Measurements from ENCODE around the gene ARHGEF37. TPM values are rescaled to one million over a fixed set of nuclear protein-coding genes. Genes with fewer than 3 reads are reported as not detected.

Gene ARHGEF37
- total and polyA plus RNA-seq, 4 donors, result 2.2 to 9.1 (median 3.7) TPM

DNA sequence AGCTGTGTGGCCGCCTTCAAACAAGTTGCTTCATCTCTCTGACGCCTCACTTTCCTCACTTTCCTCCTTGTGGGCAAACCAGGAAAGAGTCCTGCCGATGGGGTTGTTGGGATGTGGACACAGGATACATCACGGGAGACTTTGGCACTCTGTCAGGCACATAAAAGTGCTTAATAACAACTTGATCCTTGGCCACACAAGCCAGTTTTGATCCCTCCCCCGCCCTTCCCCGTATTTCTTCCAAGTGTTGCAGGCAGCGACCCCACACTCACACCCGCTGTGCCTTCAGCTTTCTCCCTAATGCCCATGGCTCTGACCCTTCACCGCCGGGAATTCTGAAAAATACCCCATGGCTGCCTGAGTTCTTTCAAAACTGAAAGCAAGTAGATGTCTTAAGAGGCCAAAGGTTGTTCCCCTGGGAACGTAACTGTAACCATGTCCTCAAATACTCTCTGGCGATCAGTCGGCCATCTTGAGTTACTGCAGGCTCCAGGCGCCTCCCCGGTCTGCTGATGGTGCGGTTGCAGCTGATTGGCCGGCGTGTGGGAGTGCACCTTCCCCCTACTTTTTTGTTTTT is 59.8 kb downstream of the ARHGEF37 start:
- H3K4me1 ChIP-seq (ENCODE audit: control insufficient read depth in 5 of 5, insufficient read depth in 5 of 5, low read length in 5 of 5), result peaks cover 0 to 13% (median 0%) of the 10 kb centered on the region in 5 donors
- H3K9ac ChIP-seq (ENCODE audit: insufficient read depth in 1 of 2, low read length in 2 of 2), result no peak overlapping the region
- no peak overlapping the region for H3K4me3 ChIP-seq
- 56 to 72% methylated on average over 18 of the region's 18 CpGs for WGBS, 2 donors
- no peaks in the 10 kb centered on the region for H3K36me3 ChIP-seq (ENCODE audit: control insufficient read depth in 4 of 4, insufficient read depth in 4 of 4, low read length in 4 of 4)
- peak overlapping the region in 1 of 2 donors; percentile 17 for H3K27ac ChIP-seq (ENCODE audit: low read depth in 1 of 2, low read length in 1 of 2)
- DNase-seq, result peak; percentile 53 to 86 (median 79)
- H3K9me3 ChIP-seq (ENCODE audit: control insufficient read depth in 4 of 4, insufficient read depth in 3 of 4, low read length in 3 of 4), result no peaks in the 10 kb centered on the region
- TF ChIP-seq, protein P1, sequence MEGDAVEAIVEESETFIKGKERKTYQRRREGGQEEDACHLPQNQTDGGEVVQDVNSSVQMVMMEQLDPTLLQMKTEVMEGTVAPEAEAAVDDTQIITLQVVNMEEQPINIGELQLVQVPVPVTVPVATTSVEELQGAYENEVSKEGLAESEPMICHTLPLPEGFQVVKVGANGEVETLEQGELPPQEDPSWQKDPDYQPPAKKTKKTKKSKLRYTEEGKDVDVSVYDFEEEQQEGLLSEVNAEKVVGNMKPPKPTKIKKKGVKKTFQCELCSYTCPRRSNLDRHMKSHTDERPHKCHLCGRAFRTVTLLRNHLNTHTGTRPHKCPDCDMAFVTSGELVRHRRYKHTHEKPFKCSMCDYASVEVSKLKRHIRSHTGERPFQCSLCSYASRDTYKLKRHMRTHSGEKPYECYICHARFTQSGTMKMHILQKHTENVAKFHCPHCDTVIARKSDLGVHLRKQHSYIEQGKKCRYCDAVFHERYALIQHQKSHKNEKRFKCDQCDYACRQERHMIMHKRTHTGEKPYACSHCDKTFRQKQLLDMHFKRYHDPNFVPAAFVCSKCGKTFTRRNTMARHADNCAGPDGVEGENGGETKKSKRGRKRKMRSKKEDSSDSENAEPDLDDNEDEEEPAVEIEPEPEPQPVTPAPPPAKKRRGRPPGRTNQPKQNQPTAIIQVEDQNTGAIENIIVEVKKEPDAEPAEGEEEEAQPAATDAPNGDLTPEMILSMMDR (IDR thresholded peaks at IDR 0.05; ENCODE audit: control extremely low read depth, extremely low read depth), result no peak
- ATAC-seq (ENCODE audit: insufficient read depth, low FRiP score), result no peak
- H3K27me3 ChIP-seq (ENCODE audit: control insufficient read depth in 3 of 3, insufficient read depth in 3 of 3, low read length in 2 of 3), result no peaks in the 10 kb centered on the region

DNA sequence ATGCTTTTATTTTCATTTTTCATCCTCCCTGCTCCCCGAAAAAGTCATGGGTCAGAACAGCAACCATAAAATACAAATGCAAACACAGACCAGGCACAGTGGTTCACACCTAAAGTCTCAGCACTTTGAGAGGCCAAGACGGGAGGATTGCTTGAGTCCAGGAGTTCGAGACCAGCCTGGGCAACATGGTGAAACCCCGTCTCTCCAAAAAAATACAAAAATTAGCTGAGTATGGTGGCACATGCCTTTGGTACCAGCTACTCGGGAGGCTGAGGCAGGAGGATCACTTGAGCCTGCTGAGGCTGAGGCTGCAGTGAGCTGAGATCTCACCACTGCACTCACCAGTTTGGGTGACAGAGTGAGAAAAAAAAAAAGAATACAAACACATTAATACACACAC is 60.3 kb downstream of the ARHGEF37 start:
- no peaks in the 10 kb centered on the region for H3K36me3 ChIP-seq (ENCODE audit: control insufficient read depth in 4 of 4, insufficient read depth in 4 of 4, low read length in 4 of 4)
- no peak overlapping the region for H3K27ac ChIP-seq (ENCODE audit: low read depth in 1 of 2, low read length in 1 of 2)
- 88 to 95% methylated on average over 5 of the region's 5 CpGs for WGBS, 2 donors
- TF ChIP-seq, protein P1 (IDR thresholded peaks at IDR 0.05; ENCODE audit: control extremely low read depth, extremely low read depth), result no peak
- peaks cover 0 to 17% (median 0%) of the 10 kb centered on the region in 5 donors for H3K4me1 ChIP-seq (ENCODE audit: control insufficient read depth in 5 of 5, insufficient read depth in 5 of 5, low read length in 5 of 5)
- DNase-seq, result no peak
- H3K9ac ChIP-seq (ENCODE audit: insufficient read depth in 1 of 2, low read length in 2 of 2), result no peak overlapping the region
- no peak overlapping the region for H3K4me3 ChIP-seq
- no peaks in the 10 kb centered on the region for H3K9me3 ChIP-seq (ENCODE audit: control insufficient read depth in 4 of 4, insufficient read depth in 3 of 4, low read length in 3 of 4)
- H3K27me3 ChIP-seq (ENCODE audit: control insufficient read depth in 3 of 3, insufficient read depth in 3 of 3, low read length in 2 of 3), result no peaks in the 10 kb centered on the region
- no peak for ATAC-seq (ENCODE audit: insufficient read depth, low FRiP score)

DNA sequence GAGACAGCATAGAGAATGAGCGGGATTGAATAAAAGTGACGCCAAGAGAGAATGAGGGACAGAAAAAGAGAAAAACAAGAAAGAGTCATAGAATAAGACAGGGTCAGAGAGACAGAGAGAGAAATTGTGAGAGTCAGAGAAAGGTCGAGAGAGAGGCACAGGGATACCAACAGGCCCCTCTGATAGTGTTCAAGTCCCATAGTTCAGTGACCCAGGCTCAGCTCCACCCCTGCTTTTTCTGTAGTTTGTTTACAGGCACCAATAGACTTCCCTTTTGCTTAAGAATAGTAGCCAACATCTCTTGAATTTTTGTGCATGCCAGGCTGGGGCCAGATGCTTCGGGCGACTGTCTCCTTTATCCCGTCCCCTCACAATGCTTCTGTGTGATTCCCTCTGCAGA is 62.5 kb downstream of the ARHGEF37 start:
- Histone ChIP-seq H3K27ac (ENCODE audit: low read depth in 1 of 2, low read length in 1 of 2) (no peak overlapping the region), H3K27me3 (ENCODE audit: control insufficient read depth in 3 of 3, insufficient read depth in 3 of 3, low read length in 2 of 3) (no peaks in the 10 kb centered on the region), H3K36me3 (ENCODE audit: control insufficient read depth in 4 of 4, insufficient read depth in 4 of 4, low read length in 4 of 4) (no peaks in the 10 kb centered on the region), H3K9me3 (ENCODE audit: control insufficient read depth in 4 of 4, insufficient read depth in 3 of 4, low read length in 3 of 4) (peaks cover 0 to 1% (median 0%) of the 10 kb centered on the region in 4 donors), H3K4me3 (no peak overlapping the region), H3K9ac (ENCODE audit: insufficient read depth in 1 of 2, low read length in 2 of 2) (no peak overlapping the region), H3K4me1 (ENCODE audit: control insufficient read depth in 5 of 5, insufficient read depth in 5 of 5, low read length in 5 of 5) (peaks cover 0 to 26% (median 0%) of the 10 kb centered on the region in 5 donors)
- WGBS, 2 donors, result 81 to 93% methylated on average over 6 of the region's 6 CpGs
- no peak for ATAC-seq (ENCODE audit: insufficient read depth, low FRiP score)
- DNase-seq, result no peak
- TF ChIP-seq, protein P1 (IDR thresholded peaks at IDR 0.05; ENCODE audit: control extremely low read depth, extremely low read depth), result no peak

DNA sequence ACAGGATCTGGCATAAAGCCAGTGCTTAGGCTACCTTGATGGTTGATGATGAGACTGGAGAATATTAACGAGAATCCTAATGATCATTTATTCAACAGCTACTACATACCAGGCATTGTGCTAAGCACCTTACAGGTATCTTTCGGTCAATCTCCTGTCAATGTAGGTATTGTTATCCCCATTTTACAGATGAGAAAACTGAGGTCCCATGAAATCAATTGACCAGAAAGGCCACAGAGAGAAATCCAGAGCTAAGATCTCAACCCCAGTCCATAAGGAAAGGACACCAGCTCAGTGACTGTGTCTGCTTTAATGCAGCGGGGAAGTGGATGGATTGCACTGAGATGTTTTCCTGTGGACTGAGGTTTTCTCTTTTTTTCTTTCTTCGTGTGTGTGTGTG is 63.3 kb downstream of the ARHGEF37 start:
- no peak overlapping the region for H3K9ac ChIP-seq (ENCODE audit: insufficient read depth in 1 of 2, low read length in 2 of 2)
- DNase-seq (no peak), ATAC-seq (ENCODE audit: insufficient read depth, low FRiP score) (no peak)
- no peaks in the 10 kb centered on the region for H3K27me3 ChIP-seq (ENCODE audit: control insufficient read depth in 3 of 3, insufficient read depth in 3 of 3, low read length in 2 of 3)
- H3K27ac ChIP-seq (ENCODE audit: low read depth in 1 of 2, low read length in 1 of 2), result no peak overlapping the region
- no peaks in the 10 kb centered on the region for H3K36me3 ChIP-seq (ENCODE audit: control insufficient read depth in 4 of 4, insufficient read depth in 4 of 4, low read length in 4 of 4)
- peaks cover 0 to 26% (median 0%) of the 10 kb centered on the region in 5 donors for H3K4me1 ChIP-seq (ENCODE audit: control insufficient read depth in 5 of 5, insufficient read depth in 5 of 5, low read length in 5 of 5)
- H3K9me3 ChIP-seq (ENCODE audit: control insufficient read depth in 4 of 4, insufficient read depth in 3 of 4, low read length in 3 of 4), result peaks cover 0 to 1% (median 0%) of the 10 kb centered on the region in 4 donors
- no peak overlapping the region for H3K4me3 ChIP-seq
- WGBS, 2 donors, result 77 to 90% methylated on average over 4 of the region's 4 CpGs
- TF ChIP-seq, protein P1 (IDR thresholded peaks at IDR 0.05; ENCODE audit: control extremely low read depth, extremely low read depth), result no peak
